Stimulated activated CD4-positive, alpha-beta T cell treated with anti-CD3 and anti-CD28 coated beads, Interleukin-2, amount 100 ng/mL, for 48 hours (primary cell): ENCODE results near the gene NPHS2.
"Not testable (repeated sequence)": the region's sequence is repeated elsewhere in the genome, so short reads cannot be mapped to it uniquely, and the experiment has no call there.

Experiments used
- DNase-seq, 2 donors: peaks; one replicate each; pipeline ENCODE4 v3.0.0-alpha.2; 2020

NPHS2 gene

DNA sequence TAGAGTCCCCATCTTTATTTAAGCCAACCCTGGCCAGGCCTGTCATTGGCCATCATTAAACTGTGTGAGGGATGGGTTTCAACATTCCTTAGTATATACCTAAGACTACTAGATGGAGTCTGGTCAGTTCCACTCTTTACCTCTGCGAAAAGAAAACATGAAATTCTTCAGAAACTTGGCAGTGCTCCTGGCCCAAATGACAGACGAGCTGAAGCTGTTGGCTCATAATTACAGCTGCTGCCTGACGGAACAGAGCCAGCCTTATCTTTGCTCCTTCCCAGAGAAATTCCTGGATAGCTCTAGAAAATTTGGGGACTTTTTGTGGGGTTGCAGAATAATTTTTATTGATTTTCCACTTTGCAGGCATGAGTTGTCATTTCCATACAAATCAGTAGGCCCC lies 30.4 kb downstream of the NPHS2 start:
- DNase-seq, result no peak

DNA sequence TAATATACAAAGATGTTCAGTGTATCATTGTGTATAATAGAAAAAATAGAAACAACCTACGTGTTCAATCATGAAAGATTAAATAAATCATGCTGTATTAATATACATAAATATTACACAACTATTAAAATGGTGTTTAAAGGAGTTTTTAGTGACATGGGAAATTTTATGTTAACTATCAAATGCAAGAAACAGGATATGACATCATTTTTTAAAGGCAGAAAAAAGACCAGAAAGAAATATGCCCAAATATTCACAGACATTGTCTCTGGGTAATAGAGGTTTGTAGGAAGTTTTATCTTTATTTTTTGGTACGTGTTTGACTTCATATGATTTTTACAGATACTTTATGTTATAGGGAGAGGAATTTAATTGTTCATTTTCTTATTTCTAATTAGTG lies 34.0 kb downstream of the NPHS2 start:
- DNase-seq, result no peak

DNA sequence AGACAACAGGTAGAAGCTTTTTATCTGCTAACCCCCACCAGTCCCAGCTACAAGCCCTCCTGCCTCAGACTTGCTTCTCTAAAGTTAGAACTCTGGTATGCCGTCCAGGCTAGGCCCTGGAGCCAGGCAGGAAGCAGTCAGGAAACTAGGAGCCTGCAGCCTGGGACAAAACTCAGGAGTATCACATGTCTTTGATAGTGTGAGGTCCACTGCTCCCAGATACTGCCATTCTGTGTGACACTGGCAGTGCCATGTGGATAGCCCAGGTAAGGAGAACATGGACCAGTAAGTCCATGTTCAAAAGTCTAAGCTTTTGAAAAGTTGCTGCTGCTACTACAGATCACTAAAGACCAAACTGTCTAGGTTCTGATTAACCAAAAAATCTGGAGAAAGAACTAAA lies 45.4 kb downstream of the NPHS2 start:
- no peak for DNase-seq

DNA sequence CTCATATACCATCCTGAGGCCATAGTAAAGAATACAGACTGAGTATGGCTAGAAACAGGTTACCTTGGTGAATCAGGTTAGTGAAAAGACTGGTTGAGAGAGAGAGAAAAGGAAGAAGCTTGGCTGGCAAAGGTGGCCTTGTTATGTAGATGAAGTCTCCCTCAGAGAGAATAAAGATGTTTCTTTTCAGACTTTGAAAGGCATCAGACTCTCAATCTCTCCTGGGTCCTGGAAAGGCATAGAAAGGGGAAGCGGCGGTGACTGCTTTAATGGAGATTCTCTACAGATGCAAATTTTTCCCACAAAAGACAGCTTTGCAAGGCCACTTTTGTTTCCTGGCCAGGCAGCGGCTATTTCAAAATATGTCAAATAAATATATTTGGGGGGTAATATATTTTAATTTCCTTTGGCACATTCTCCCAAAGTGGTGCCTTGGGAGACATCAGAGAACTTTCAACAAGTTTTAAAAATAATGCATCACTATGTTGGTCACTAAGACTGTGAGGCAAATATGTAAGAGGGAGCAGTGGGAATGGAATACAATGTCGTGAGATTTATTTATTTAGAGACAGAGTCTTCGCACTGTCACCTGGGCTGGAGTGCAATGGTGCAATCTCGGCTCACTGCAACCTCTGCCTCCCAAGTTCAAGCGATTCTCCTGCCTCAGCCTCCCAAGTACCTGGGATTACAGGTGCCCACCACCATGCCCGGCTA lies 46.1 kb downstream of the NPHS2 start:
- no peak for DNase-seq

DNA sequence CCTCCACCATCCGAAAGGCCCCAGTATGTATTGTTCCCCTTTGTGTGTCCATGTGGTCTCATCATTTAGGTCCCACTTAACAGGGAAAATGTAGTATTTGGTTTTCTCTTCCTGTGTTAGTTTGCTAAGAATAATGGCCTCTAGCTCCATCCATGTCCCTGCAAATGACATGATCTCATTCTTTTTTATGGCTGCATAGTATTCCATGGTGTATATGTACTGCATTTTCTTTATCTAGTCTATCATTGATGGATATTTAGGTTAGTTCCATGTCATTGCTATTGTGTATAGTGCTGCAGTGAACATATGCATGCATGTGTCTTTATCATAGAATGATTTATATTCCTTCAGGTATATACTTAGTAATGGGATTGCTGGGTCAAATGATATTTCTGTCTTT lies 57.2 kb downstream of the NPHS2 start:
- DNase-seq, result not testable (repeated sequence)

DNA sequence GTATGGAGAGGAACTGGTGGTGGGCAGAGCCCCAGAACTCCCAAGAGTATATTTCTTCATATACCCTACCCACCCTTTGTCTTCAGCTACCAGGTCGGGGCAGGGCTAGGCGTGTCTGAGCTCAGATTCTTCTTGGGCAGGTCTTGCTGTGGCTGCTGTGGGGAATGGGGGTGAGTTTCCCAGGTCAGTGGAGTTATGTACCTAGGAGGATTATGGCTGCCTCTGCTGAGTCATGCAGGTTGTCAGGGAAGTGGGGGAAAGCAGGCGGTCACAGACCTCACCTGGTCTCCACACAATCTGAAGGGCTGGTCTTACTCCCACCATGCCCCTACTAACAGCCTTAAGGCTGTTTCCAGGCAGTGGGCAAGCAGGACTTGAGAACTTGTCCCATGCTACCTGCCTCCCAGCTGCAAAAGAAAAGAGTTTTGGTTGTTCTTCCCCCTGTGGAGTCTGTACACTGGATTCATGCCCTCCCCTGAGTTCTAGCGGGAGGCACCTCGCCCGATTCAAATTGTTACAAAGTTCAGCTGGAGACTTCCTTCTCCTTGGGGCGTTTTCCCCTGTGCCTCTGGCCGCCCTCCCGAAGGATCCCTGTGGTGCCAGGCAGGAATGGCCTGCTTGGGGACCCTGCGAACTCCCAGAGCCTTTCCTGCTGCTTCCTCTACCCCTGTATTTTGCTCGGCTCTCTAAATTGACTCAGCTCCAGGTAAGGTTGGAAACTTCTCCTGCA lies 58.6 kb downstream of the NPHS2 start:
- DNase-seq, result no peak

DNA sequence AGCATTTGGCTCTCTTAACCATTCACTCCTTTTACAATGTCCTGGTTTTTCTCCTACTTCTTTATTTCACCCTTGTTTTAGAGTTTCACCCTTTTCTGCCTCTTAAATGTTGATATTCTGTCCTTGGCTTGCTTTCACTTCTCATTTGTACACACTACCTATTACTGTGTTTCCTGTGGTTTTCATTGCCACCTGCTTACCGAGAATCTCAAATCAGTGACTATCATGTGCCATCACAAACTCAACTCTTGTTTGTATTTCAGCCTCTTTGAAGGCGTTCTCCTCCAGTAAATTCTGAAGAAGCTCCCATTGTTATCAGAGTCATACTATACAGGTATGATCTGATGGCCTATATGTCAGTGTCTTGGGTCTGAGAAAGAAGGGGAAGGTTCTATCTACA lies 65.7 kb downstream of the NPHS2 start:
- no peak for DNase-seq

DNA sequence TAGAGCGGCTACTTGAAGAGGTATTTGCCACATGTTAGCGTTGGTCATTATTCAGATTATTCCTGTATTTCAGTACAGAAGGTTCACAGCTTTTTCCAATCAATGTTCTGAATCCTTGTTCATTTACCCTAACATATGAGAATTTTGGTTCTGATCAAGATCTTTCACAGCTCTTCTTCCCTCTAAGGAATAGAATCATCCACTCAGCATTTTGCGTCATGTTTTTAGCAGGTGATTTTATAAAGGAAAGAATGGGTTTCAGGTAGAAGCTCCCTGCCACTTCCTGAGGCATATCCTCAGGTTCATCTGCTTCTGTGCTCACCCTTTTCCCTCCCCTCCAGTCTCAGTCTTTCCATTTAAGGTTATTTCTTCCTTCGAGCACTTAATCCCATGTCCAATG lies 66.4 kb downstream of the NPHS2 start:
- DNase-seq, result no peak

DNA sequence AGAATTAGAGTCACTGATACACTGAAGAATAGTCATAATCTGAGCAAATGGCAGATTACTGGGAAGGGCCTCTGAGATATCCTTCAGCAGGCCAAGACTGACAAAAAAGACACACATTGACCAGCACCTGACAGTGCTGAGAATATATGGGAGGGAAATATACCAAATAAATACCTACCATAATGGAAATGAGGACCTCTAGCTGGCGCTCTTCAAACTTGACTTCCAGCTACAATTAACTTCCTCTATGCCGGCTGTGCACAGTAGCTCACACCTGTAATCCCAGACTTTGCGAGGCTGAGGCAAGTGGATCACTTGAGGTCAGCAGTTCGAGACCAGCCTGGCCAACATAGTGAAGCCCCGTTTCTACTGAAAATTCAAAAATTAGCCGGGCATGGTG lies 69.5 kb downstream of the NPHS2 start:
- DNase-seq, result no peak
